Measurements from ENCODE around the gene TH.

DNA sequence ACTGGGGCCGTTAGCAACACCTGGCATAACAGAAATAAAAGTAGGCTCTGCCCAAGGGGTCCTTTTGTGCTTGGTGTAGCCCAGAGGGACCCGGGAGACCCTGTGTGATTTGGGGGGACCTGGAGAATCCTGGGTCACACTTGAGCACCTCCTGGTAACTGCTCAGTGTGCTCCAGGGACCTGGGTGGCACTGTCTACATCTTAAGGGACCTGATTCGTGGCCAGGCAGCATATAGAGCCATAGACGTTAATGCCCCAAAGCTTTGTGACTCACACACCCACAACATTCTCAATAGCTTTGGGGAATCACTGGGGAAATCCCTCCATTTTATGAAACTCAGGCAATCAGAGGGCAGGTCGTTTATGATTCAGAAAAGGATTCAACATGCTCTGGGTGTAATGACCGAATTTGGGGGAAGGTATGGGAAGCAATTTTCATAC lies 28.8 kb downstream of the TH start:
- TF ChIP-seq, protein P1, sequence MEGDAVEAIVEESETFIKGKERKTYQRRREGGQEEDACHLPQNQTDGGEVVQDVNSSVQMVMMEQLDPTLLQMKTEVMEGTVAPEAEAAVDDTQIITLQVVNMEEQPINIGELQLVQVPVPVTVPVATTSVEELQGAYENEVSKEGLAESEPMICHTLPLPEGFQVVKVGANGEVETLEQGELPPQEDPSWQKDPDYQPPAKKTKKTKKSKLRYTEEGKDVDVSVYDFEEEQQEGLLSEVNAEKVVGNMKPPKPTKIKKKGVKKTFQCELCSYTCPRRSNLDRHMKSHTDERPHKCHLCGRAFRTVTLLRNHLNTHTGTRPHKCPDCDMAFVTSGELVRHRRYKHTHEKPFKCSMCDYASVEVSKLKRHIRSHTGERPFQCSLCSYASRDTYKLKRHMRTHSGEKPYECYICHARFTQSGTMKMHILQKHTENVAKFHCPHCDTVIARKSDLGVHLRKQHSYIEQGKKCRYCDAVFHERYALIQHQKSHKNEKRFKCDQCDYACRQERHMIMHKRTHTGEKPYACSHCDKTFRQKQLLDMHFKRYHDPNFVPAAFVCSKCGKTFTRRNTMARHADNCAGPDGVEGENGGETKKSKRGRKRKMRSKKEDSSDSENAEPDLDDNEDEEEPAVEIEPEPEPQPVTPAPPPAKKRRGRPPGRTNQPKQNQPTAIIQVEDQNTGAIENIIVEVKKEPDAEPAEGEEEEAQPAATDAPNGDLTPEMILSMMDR (conservative IDR thresholded peaks at IDR 0.05; ENCODE audit: low read depth, low read length), result no peak
- TF ChIP-seq POLR2A (IDR thresholded peaks at IDR 0.05; ENCODE audit: low read depth, low read length), result no peak
